HG02884 (cell line): ENCODE results near the gene UNC5A.

Experiments used
- ATAC-seq: cut with Tn5 transposase; IDR thresholded peaks from one replicate; pipeline ENCODE4 v1.9.1; 2021; ENCODE audit warnings: mild to moderate bottlenecking, moderate library complexity; ENCODE audit not compliant: unreplicated experiment

The UNC5A gene

DNA sequence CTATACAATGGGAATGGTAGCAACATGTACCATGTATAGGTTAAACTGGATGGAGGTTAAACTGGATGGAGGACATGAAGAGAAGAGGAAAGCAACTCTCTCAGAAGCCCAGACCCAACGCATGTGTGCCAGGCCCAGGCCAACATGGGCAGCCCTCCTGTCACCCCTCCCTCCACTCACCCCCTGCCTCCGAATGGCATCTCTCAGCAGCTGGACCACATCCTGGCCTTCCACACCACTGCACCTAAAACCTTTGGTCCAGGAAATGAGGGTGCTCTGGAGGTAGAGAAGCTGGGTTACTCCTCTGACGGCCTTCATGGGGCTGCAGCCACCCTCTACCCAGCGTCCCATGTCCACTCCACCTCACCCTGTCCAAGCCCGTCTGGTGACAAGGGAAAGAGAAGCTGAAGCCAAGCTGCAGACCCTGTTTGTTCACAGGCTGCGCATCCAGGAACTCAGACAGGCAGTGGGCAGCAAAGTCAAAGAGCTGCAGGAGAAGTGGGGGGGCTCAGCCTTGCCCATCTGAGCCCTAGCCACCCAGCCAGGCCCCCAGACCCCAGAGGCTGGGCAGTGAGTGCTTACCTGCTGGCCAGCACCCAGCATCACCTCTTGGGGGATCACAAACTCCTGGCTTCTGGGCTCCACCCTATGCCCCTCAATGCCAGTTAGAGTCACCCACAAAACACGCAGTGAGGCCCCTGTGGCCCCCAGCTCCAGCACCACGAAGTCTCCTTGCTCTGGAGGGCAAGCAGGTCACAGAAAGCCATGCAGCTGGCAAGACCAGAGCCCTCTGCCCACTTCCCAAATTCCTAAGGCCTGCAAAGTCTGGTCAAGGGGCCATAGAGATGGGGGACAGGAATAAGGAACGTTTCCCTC, 80.3 kb downstream of the UNC5A start:
- no peak for ATAC-seq

DNA sequence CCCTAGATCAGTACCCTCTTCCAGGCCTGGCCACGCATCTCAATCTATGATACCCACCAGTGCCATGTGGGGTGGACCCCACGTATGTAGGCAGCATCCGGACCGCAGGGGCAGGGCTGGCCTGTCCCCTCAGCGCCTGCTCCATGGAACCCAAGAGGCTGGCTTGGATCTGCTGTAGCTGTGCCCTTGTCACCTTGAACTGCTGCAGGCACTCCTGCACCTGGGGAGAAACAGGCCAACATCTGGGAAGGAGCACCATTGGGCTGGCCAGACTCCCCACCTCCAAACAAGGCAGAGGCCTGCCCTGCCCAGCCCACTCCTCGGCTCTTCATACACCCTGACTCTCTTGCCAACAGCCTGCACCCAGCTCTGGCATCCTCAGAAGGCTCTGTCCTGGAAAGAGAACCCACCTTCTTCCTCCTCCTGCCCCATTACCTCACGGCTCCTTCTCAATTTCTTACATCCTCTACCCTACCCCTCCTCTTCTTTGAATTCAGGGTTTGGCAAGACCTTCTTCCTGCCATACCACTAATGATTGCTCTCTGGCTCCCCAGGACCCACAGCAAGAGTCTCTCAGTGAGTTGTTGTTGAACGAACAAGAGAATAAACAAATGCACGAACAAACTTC, 81.1 kb downstream of the UNC5A start:
- no peak for ATAC-seq

DNA sequence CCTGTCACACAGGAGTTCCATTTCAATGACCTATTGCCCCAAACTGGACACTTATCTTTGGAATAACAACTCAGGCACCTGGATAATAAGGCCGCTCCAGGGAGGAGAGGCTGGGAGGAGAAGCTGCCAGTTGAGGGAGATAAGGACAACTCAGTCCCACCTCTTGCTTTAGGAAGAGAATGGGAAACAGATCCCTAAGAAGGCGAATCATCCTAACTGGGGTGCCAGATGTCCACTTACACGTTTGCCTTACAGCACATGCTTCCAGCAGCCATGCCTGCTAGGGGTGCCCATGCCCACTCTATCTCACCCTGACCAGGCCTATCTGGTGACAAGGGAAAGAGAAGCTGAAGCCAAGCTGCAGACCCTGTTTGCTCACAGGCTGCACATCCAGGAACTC, 82.3 kb downstream of the UNC5A start:
- ATAC-seq = no peak

DNA sequence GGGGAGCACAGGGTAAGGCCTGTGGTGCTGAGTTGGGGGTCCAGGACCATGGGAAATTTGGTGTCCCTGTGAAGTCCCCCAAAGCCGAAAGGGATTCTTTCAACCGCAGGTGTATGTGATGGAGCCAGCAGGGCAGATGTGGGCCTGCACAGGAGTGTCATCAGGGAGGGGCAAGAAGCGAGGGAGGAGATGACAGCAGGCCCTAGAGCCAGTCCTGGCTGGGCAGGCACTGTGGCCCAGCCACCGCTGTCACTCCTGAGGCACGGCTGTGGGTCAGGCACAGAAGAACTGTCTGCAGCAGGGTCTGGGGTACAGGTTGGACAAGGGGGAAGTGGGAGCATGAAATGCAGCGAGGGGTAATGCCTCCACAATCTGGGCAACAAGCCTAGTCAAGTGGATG, 83.9 kb downstream of the UNC5A start:
- no peak for ATAC-seq

DNA sequence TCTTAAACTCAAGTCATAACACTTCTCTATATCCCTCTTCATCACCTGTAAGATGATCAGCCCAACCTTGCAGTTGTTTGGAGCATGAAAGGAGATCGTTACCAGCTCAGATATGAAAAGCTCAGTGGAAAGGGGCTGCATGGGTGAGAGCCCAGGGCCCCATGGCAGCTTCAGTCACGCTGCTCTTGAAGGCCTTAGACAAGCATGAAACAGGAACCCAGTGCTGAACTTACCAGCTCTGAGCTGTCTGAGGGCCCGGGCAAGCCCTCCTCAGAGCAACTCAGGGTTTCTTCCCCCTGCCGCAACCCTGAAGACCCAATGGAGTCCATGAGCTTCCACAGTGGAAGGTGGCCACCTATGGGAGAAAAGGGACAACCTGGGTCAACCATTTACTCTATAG, 85.5 kb downstream of the UNC5A start:
- no peak for ATAC-seq

DNA sequence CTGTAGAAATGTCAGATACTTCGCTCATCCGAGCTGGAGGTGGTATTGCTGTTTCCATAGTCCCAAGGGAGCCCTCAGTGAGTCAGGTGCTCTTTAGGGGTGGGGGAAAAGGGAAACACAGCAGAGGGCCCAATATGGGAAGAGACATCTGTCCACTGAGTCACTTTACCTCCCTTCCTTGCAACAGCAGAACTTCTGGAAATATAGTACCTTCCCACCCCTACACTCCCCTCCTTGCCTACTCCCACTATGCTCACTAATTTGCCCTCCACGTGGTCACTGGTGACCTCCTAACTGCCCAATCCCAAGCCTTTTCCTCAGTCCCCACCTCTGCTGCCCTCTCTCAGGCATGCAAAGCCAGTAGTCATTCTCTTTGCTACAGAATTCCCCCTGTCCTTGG, 86.9 kb downstream of the UNC5A start:
- ATAC-seq = no peak

DNA sequence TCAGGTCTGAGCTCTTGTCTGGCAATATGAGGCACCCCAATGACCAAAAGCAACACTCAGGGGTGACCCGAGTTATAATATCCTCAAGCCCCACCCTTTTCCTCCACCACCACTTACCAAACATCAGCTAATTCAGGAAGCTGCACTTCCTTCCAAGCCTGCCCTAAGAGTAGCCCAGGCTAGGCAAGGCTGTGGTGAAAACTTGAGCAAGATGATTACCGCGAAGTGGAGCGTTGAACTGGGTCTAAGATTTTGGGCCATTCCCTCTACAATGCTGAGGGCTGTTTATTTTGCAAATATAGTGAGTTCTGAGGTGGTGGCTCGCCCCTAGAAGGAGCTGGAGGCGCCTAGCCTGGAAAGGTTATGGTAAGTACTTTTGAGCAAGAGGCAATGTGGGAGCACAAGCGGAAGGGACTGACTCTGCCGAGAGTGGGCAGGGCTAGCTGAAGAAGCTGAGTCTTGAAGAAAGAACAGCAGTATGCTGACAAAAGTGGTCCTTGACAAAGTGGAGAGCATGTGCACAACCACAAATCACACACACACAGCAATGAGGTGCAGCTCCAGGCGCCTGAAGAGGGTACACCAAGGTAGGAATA, 89.0 kb downstream of the UNC5A start, which contains the start of gene HK3:
HK3 (minus strand) TSS at position 51 of the 596 bp plus-strand sequence. CDS start 3,187 bp downstream, outside the sequence.
- no peak for ATAC-seq

DNA sequence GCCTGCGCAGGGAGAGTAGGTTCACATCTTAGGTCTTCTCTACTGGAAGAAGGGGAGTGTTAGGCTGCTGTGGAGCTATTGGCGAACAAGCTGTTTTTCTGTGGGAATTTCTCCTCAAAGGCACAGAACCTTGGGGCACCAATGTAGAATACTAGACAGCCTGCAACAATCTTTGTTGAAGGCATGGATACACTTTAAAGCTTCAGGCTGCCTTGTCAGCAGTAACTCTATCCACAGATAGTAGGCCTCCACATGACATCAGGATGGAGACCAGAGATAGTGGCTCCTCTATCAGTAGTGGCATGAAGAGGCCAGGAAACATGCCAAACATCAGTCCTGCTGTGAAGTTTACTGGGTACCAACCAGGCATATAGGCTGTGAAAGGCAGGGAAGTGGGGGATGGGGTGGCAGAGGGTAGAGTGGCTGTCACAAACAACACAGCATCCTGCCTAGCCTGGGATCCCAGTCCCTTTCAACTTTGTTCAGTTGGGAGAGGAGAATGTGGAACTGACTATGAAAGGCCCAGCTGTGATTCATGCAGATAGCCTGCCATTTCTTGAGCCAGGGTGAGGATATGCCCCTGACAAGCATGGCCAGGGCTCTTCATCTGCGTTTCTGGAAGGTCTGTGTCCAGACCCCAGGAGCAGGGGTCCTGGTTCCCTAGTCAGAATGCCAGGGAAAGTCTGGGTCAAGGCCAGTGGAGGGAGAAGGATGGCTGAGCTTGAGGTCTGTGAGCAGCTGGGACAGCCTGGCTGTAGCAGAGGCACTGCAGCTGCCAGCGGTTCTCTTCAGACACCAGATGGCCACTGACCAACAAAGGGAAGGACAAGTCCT, 89.8 kb downstream of the UNC5A start:
- no peak for ATAC-seq

DNA sequence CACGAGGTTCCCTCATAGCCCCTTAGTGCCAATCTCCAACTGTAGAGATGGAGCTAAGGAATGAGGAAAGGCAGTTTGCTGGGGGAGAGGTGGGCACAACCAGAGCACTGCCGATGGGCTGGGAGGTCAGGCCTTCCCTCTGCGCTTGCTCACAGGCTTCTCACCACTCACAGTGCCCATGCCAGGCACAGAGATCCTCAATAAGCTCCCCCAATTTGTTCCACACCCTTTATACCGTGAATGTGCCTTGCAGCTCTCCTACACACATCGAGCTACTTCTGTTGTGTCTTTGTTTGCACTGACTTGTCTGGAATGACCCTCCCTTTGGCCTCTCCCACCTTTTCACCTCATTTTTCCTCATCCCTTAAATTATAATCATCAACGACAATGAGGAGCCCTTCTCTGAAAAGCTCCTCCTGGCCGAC, 90.4 kb downstream of the UNC5A start:
- no peak for ATAC-seq

DNA sequence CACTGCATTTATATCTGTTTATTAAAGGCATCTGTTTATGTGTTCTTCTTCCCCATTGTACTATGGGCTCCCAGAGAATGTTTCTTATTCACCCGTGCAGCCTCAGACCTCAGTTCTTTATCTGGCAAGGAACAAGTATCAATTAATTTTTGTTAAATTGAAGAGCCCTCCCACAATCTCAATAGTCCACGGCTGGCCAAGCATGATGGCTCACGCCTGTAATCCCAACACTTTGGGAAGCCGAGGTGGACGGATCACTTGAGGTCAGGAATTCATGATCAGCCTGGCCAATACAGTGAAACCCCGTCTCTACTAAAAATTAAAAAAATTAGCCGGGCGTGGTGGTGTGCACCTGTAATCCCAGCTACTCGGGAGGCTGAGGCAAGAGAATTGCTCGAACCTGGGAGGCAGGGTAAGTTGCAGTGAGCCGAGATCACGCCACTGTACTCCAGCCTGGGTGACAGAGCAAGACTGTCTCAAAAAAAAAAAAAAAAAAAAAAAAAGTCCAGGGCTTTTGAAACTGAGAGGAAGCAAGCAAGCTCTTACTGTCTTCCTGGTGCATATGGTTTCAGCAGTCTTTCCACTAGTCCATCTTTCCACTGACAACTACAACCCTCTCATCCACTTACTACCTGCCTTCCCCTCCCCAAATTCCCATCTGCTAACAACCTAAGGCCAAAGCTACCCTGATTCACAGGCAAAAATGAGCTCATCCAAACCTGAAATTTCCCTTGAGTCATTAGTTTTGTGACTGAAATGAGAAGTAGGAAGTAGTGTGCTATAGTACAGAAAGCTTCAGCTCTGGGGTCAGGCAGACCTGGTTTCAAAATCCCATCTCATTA, 91.1 kb downstream of the UNC5A start:
- ATAC-seq = peak; percentile 70

DNA sequence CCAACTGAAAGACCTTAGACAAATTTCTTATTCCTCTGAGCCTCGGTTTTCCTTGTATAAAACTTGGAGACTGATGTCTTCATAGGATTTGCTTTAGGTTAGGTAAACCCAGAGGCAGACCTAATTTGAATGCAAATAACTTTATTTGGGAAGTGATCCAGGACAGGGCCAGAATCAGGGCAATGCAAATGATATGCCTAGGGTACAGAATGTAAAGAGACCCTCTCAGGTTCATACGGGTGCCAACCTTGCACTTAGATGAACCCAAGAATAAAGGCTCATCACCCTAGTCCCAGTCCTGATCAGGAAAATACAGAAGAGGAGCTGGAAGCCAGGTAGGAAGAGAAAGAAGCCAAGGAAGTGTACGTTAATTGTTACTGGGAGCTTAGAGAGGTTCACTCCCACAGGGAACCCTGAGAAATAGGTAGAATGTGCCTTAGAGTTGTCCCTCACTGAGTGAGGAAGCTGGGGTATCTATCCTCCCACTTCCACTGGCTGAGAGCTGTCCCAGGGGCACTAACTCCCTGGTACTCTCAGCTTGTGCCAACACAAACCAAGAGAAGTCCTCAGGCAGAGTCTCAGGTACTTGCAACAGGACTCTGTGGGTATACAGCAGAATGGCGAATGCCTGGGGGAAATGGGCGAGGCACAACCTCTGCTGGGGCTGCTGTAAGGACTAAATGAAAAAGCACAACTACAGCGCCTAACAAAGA, 91.9 kb downstream of the UNC5A start:
- ATAC-seq = no peak

DNA sequence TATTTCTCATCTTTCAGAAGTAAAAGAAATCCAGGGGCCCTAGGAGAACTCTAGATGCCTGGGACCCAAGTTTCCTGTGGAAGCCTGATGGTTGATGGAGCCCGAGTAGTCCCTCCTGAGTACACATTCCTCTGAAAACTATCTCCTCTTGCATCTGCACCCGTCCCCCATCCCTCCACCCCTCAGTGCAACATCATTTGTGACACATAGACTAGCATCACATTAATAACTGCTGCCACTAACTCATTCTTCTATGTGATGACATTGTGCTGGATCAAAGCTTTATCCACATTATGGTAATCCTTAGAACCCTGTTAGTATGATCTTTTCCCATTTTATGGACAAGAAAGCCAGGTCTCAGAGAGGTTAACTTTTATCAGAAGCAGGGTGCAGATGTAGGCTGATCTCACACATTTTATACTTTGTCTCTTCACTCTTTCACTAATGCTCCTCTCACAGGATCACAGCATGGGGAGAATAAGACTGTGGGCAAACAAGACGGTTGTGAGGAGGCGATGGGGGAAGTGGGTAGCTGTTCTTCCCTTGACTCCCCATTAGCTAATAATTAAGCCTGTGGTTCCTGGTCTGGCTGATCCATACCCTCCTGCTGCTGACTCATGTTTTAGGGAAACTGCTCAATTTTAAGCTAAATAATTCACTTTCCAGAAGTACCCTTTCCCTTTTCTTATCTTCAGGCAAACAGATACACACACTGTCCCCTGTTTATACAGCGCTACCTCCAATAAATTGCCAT, 92.7 kb downstream of the UNC5A start:
- no peak for ATAC-seq

DNA sequence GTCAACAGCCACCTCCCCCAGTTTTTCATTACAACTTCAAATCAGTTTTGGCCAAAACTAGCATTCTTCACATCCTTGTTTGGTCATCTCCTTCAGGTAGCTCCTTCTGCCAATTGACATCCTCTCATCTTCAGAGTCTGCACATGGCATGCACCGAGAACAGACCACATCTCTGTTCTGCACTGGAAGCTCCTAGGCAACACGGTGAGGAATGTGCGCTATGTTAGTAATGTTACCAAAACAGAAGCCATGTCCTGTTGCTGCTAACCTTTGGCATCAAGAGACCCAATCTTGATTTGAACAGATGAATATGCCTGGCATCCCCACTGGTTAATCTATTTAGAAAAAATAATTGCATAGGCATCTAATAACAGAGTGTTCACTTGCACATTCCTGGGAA, 93.9 kb downstream of the UNC5A start:
- ATAC-seq = no peak

DNA sequence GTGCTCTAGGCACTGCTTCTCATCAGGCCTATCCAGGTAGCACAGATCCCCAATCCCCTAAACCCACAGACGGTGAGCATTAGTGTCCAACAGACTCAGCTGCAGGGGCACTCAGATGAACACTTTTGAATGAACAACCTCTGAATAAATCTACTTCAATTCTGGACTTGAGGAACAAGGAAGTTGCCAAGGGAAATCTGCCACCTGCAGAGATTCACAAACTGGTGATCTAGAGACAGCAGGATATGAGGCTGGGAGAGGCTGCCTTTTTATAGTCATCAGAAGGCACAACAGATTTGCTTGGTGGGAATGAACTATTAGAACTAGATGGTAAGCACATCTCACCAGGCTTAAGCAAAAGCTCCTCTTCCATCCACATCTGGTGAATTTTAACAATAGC, 95.8 kb downstream of the UNC5A start:
- ATAC-seq = no peak

DNA sequence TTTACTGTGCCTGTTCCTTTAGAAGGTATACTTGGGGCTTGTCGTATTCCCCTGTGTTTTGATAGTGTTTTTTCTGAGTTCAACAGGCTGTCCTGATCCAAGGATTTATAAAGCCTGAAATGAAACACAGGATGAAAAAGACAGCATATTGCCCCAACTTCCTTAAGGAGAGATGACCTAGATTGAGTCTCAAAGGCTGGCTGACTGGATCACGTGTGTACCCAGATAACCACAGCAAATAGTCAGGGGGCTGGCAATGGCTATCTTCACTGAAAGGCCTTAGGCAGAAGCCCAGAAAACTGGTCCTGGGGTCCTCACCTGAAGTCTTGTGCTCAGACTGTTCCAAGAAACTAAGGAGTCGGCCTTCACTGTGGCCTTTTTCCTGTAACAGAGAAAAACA, 96.4 kb downstream of the UNC5A start:
- ATAC-seq = no peak

DNA sequence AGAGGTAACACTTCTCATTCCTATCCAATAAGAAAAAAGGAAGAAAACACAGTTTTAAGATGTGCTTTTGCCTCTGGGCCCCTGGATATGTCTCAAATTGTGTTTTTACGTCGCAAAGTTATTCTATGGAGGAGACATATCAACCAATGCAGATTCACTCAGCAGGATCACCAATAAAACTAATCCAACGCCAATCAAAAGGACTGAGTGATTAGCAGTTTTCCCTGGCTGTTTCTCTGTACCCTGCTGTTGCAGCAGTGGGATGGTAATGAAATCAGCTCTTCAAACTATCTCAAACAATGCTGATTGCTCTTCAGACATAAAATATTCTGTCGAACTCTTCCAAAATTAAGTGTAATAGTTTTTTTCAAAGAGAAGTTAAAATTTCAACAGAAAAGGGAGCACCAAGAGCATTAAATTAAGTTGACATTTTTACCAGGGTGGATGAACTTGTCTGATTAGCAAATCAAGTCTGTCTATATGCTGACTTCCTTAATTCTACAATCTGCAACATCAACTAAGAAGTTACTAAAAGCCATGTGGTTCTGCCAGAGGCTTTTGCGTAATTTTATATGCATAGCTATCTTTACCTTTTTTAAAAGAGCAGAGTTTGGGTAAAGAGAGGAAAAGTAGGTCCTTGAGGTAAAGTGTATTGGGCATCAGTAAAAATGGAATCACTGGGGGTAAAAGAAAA, 98.5 kb downstream of the UNC5A start:
- no peak for ATAC-seq

DNA sequence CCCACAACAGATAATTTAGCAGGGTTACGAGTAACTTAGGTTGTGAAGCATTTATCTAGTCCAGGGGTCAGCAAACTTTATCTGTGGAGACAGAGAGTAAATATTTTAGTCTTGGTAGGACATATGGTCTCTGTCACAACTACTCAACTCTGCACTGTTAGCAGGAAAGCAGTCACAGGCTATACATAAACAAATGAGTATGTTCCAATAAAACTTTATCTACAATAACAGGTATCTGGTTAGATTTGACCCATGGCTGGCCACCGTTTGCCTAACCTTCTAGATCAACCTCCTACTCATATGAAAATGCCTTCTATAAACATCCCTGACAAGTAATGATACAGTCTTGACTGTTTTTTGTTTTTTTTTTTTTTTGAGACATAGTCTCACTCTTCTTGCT, 101.8 kb downstream of the UNC5A start:
- ATAC-seq = no peak

DNA sequence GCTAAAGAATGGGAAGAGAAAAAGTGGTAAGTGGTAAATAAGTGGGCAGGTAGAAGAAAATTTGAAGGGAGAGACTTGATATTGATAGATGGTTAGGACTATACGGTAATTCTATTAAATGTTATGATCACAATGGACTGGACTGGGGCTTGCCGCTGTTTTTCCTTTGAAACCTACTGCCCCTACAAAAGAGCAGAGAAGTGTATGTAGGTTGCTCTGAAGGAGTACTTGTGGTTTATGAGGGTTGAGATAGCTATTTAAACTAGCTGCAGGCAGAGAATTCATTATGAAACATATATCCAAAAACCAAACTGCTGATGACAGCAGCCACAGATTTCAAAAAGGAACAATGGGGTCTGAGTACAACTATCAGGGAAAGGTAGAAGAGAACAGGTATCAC, 105.5 kb downstream of the UNC5A start:
- no peak for ATAC-seq
